Colonic mucosa (tissue), 4 donors: ENCODE results near the gene CD72. TPM values are rescaled to one million over a fixed set of nuclear protein-coding genes. Genes with fewer than 3 reads are reported as not detected.

ENCODE experiments used
- DNase-seq: peaks from one replicate; pipeline ENCODE4 v3.0.0-alpha.2; 2020
- H3K27ac ChIP-seq: fragments of 200-600 bp; one replicate; pipeline ENCODE4 v1.8.0; 2021
- H3K27me3 ChIP-seq: fragments of 200-600 bp; one replicate; pipeline ENCODE4 v1.8.0; 2021
- H3K36me3 ChIP-seq: fragments of 200-600 bp; one replicate; pipeline ENCODE4 v1.8.0; 2021
- H3K4me1 ChIP-seq: fragments of 200-600 bp; one replicate; pipeline ENCODE4 v1.8.0; 2021; ENCODE audit warnings: mild to moderate bottlenecking
- H3K4me3 ChIP-seq: fragments of 200-600 bp; one replicate; pipeline ENCODE4 v1.8.0; 2021
- H3K9ac ChIP-seq, 2 donors: one replicate each; pipeline ENCODE4 v1.7.0; 2013; ENCODE audit warnings: control low read depth in 2 of 2, low read depth in 2 of 2, low read length in 2 of 2
- H3K9me3 ChIP-seq: fragments of 200-600 bp; one replicate; pipeline ENCODE4 v1.8.0; 2021
- CTCF ChIP-seq: fragments of 200-600 bp; IDR thresholded peaks from one replicate; pipeline ENCODE4 v1.8.0; 2022; ENCODE audit warnings: antibody characterized with exemption, mild to moderate bottlenecking
- intact Hi-C: fragments of 100-400 bp; cut with DNase I; formaldehyde crosslinking; loops from one replicate; pipeline ENCODE4 v1.14.1; 2022
- total RNA-seq, 2 donors: library from RNA; stranded (reverse); fragmentation: NEBNext Ultra II Directional in 1 of 2; extraction: Animal tissue kit (Norgen Biotek cat#: 25700) in 1 of 2; gene quantifications; one replicate each; pipeline ENCODE4 v1.2.1, GENCODE V29; 2021
- donor health status: healthy.
- donor health status: DM: no; HTN: no; CAD: no.
- donor health status: DM: no; HTN: no; CAD: no.

CD72 gene
- 1 to 10 TPM in 1 of 2 donors, under 1 TPM in 1; 0.69 to 2.7 TPM for total RNA-seq

GRCh38 chr9:35618325-35618727 is at the start of gene CD72:
TSS of gene CD72 (minus strand) at chr9:35618413. CDS start at chr9:35618303, 110 bp downstream.
- Histone ChIP-seq H3K27me3 (no peaks in the 10 kb centered on the region), H3K9me3 (no peaks in the 10 kb centered on the region), H3K36me3 (no peaks in the 10 kb centered on the region), H3K4me3 (peak within 1 kb of the TSS; percentile 17), H3K27ac (no peak within 1 kb of the TSS), H3K4me1 (no peaks in the 10 kb centered on the region), H3K9ac (peak within 1 kb of the TSS; percentile 16 to 72)
- intact Hi-C loops: no loop called here
- DNase-seq: no peak
- no peak for TF ChIP-seq CTCF

GRCh38 chr9:35667939-35668338 is 49.7 kb upstream of the CD72 start:
- no peak overlapping the region for H3K4me3 ChIP-seq
- no peaks in the 10 kb centered on the region for H3K9me3 ChIP-seq
- DNase-seq: no peak
- H3K36me3 ChIP-seq: no peaks in the 10 kb centered on the region
- H3K4me1 ChIP-seq: peaks cover 4% of the 10 kb centered on the region
- no peaks in the 10 kb centered on the region for H3K27me3 ChIP-seq
- H3K9ac ChIP-seq: no peak overlapping the region
- intact Hi-C loops: no loop called here
- no peak overlapping the region for H3K27ac ChIP-seq
- TF ChIP-seq CTCF: no peak

GRCh38 chr9:35666549-35666948 is 48.3 kb upstream of the CD72 start:
- Histone ChIP-seq H3K9me3 (no peaks in the 10 kb centered on the region), H3K27me3 (no peaks in the 10 kb centered on the region), H3K4me1 (peaks cover 9% of the 10 kb centered on the region), H3K4me3 (no peak overlapping the region), H3K9ac (no peak overlapping the region), H3K36me3 (no peaks in the 10 kb centered on the region), H3K27ac (no peak overlapping the region)
- TF ChIP-seq CTCF: no peak
- no peak for DNase-seq
- intact Hi-C loops: no loop called here

- Histone ChIP-seq H3K9me3 (no peaks in the 10 kb centered on the region), H3K27me3 (no peaks in the 10 kb centered on the region), H3K36me3 (no peaks in the 10 kb centered on the region), H3K4me3 (no peak overlapping the region), H3K27ac (no peak overlapping the region), H3K4me1 (peaks cover 9% of the 10 kb centered on the region), H3K9ac (no peak overlapping the region)
- intact Hi-C loops: no loop called here
- DNase-seq: no peak
- TF ChIP-seq CTCF: no peak
Observed at GRCh38 chr9:35666045-35666444, 47.8 kb upstream of the CD72 start.

GRCh38 chr9:35665471-35665818 is 47.2 kb upstream of the CD72 start:
- DNase-seq: no peak
- intact Hi-C loops: no loop called here
- no peak for TF ChIP-seq CTCF
- H3K9ac ChIP-seq: peak overlapping the region; percentile 80 to 81
- H3K36me3 ChIP-seq: no peaks in the 10 kb centered on the region
- peaks cover 15% of the 10 kb centered on the region for H3K4me1 ChIP-seq
- no peaks in the 10 kb centered on the region for H3K9me3 ChIP-seq
- no peaks in the 10 kb centered on the region for H3K27me3 ChIP-seq
- H3K27ac ChIP-seq: peak overlapping the region; percentile 42
- H3K4me3 ChIP-seq: peak overlapping the region; percentile 49
